Measurements from ENCODE around the gene TSC1.
"Not testable (repeated sequence)": the region's sequence is repeated elsewhere in the genome, so short reads cannot be mapped to it uniquely, and the experiment has no call there.

TSC1 gene

DNA sequence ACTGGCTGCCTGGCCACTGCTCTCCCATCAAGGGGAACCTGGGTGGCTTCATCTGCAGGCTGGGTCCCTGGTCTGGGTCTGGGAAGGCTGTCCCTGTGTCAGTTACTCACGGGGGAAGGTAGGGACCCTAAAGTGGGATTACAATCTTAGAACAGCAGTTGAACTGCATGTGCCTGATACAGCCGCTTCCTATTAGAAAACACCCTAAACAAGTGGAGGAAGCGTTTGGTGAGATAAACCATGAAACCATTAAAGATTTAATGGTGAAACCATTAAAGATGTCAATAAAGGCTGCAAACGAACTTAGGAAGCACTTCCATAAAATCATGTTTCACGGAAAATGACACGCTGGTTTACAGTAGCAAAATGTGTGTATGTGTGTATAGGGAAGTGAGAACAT, 31.5 kb upstream of the TSC1 start:
- DNase-seq = no peak

DNA sequence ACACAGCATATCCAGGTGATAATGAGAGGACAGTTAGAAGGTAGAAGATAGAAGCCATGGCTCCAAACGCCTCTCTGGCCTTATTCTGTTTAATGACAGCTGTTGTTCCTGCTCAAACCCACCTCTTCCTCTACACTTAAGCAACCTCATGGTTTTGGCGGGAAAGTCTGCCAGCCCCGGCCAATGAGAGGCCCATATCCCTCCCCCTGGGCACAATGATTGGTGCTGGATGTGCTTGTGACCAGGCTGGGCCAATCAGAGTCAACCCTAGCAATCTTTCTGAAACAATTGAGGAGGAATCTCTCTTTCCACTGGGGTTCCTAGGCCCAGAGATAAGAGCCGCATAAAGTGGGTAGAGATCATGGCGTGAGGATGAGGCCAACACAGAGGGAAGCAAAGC, 29.3 kb upstream of the TSC1 start:
- no peak for DNase-seq

DNA sequence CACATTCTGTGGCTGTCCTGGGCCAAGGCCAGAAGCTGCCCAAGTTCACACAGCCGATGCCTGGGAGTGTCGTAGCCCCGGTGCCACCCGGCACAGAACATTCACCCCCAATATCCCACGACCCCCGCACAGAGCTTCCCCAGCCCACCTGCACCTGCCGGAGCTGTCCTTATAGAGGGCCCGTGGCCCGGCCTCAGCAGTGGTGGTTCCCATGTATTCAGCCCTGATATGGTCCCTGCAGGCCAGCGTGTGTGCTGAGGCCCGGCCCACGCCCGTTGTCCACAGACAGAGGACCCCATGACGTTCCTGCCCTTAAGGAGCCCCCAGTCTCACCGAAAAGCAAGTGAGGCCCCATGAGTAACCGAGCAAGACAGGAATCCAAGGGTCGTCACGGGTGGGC, 28.8 kb upstream of the TSC1 start:
- no peak for DNase-seq

DNA sequence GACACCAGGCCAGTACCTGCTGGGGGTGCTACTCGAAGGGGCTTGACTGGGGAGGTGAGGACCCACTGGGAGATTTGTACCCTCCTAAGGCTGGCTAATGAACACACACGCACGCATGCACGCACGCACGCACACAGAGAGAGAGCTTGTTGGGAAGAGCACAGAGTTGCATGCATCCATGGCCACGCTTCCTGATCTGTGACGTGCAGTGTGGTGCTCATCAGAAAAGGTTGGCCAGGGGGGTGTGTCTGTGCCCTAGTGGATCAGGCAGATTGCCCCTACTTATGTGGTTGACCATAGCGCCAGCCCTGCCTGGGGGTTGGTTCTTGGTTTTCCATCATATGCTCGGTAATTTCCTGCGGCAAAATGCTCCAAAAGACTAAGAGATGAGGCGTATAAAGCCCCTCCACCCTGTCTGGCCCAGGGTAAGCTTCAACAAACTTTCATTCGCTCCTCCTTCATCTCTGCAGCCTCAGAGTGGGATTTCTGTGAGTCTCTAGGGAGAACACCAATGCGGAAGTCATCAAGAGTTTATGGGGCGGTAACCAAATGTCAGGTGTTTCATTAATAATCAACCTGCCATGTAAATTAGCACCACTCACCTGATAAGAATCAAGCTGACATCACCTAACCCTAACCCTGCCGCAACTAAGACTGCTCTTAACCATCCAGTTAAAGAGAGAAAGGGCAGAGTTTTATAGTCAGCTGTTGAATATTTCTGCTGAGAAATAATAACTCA, 26.1 kb upstream of the TSC1 start:
- DNase-seq = no peak

DNA sequence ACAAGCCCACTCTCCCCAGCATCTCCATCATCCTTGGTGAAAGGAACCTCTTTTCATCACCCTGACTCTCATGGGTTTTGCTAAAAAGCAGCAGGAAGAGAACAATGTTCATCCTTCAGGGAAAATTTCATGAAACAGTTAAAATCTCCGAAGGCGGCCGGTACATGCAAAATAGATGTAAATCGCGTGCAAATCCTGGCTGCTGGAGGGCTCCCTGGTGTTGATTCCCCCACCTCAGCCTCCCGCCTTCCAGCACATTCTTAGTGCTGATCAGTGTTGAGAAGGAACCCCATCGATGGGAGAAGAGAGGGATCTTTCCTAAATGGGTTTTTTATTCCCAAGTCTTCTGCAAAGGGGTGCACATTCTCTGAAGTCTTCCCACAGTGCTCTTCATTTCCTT, 25.4 kb upstream of the TSC1 start:
- no peak for DNase-seq

DNA sequence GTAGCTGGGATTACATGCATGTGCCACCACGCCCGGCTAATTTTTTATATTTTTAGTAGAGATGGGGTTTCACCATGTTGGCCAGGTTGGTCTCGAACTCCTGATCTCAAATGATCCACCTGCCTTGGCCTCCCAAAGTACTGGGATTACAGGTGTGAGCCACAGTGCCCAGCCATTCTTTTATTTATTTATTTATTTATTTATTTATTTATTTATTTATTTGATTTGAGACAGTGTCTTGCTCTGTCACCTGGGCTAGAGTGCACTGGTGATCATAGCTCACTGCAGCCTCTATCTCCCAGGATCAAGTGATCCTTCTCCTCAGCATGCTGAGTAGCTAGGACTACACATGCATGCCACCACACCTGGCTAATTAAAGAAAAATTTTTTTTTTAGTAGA, 23.5 kb upstream of the TSC1 start:
- not testable (repeated sequence) for DNase-seq

DNA sequence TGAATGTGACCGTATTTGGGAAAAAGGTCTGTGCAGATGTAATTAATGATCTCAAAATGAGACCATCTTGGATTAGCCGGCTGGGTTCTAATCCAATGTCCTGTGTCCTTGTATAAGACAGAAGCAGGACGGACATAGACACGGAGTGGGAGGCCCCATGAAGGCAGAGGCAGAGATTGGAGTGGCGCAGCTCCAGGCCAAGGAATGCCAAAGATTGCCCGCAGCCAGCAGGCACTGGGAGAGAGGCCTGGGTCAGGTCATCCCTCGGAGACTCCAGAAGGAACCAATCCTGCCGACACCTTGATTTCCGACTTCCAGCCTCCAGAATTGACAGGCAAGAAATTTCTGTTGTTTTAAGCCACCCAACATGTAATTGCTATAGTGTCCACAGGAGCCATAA, 21.1 kb upstream of the TSC1 start:
- DNase-seq = no peak

DNA sequence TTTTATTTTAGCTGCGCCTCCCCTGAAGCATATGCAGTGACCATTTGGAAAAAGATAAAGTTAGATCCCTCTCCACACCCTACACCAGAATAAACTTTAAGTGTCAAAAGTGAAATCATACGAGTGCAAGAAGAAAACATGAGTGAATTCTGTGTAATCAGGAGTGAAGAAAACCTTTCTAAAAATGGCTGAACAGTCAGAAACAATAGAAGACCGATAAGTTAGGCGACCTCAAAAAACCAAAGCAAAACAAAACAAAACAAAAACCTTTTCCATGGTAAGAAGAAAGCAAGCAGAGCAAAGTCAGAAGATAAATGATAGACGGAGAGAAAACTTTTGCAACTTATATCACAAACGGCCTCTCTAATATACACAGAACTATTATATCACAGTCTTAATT, 16.6 kb upstream of the TSC1 start:
- DNase-seq = no peak

DNA sequence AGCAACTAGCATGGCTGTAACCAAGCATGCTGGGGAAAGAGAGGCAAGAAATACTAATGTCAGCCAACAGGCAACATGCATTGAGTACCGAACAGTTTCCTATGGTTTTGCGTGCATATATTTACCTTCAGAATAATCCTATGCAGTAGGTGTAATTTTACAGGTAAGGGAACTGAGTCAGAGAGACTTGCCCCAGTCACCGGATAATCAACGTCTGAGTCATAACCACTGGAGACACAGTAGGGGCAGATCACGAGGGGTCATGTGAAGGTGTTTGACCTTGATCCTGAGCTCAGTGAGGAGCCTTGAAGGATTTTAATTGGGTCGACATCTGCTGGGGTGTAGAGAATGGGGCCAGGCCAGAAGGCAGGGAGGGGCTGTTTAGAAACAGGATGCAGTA, 13.4 kb upstream of the TSC1 start:
- DNase-seq = no peak

DNA sequence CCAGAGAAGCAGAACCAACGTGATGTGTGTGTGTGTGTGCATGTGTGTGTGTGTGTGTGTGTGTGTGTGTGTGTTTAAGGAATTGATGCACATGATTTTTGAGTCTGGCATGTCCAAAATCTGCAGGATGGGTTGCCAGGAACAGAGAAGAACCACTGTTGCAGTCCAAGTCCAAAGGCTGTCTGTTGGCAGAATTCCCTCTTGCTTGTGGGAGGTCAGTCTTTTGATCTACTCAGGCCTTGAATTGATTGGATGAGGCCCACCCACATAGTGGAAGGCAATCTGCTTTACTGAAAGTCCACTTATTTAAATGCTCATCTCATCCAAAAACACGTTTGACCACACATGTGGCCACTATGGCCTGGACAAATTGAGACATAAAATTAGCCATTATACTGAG, 11.4 kb upstream of the TSC1 start:
- no peak for DNase-seq

DNA sequence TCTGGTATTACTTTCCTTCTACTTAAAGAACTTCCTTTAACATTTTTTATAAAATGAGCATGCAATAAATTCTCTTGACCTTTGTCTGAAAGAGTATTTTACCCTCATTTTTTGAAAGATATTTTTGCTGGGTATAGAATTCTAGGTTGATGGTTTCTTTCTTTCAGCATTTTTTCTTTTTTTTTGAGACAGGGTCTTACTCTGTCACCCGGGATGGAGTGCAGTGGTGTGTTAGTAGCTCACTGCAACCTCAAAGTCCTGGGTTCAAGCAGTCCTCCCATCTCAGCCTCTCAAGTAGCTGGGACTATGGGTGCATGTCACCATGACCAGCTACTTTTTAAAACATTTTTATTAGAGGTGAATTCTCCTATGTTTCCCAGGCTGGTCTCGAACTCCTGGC, 10.7 kb upstream of the TSC1 start:
- DNase-seq = no peak

DNA sequence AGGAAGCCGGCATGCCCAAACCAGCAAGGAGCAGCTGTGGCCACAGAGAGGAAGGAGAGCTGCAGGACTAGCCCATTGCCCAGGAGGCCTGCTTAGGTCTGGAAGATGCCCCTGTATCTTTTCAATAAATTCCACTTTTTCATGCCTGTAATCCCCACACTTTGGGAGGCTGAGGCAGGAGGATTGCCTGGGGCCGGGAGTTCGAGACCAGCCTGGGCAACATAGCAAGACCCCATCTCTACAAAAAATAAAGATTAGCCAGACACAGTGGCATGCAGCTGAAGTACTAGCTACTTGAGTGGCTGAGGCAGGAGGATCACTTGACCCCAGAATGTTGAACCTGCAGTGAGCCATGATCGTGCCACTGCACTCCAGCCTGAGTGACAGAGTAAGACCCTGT, 5.3 kb upstream of the TSC1 start:
- DNase-seq = no peak

DNA sequence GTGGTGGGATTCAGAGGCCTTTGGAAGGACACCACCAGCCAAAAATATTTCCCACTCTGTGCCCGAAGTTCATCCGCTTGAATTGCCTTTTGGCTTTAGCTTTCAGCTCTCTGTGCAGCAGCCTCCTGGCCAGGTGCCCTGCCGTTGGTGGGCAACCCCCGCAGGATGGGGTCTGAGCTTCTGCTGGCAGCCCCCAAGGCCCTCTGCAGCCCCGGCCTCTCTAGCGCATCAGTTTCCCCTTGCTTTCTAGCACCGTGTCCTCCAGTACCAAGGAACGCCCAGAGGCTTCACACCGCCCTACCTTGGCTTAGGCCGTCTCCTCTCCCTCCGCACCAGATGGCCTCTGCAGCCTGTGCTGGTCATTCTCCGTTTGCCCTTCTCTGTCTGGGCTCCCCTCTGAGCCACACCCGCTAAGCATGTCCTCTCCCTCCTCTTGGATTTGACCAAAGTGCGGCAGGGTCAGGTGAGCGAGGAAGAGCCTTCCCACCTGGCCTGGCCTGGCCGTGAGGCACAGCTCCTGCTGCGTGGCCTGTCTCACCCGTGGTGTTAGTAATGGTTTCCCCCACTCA, 4.2 kb upstream of the TSC1 start:
- DNase-seq = no peak

DNA sequence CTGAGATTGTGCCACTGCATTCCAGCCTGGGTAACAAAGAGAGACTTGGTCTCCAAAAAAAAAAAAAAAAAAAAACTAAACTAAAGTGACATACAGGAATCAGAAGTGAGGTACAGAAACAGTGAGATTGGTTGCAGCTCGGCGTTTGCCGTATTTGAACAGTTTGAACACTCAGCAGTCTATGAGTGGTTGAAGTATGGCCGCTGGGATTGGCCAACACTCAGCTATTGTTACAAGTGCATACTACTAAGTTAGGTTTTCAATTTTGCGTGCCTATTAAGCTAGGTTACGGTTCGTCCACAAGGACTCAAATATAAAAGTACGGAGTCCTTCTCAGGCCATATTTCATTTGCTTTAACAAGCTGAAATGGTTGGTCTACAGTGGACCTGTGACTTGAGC, 3.3 kb upstream of the TSC1 start:
- DNase-seq = no peak

DNA sequence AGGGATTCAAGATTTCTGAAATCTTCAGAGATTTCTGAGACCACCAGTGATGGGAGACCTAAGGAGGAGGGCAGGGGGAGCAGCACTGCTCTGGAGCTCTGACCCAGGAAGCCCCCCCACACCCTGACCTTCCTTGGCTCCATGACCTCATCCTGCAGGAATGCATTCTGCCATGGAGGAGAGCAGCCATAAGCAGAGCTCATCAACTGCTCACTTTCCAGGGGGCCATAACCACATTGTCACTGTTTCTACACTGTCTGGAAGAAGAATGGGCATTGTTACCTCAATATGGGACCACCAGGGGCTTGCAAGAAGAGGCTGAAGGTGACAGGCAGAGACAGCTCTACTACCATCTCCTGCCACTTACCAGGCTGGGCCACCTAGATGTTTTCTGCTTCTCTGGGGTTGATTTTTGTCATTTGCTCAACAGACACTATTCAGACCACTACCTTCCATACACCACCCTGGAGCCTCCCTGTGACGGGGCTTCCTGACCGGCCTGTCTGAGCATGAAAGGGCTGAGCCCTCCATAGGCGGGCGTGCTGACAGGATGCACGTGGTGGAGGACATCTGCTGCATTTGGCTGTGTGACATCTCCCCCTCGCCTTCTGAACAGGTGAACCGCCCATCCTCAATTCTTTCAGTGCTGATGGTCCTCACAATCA, 2.3 kb upstream of the TSC1 start:
- DNase-seq = no peak

DNA sequence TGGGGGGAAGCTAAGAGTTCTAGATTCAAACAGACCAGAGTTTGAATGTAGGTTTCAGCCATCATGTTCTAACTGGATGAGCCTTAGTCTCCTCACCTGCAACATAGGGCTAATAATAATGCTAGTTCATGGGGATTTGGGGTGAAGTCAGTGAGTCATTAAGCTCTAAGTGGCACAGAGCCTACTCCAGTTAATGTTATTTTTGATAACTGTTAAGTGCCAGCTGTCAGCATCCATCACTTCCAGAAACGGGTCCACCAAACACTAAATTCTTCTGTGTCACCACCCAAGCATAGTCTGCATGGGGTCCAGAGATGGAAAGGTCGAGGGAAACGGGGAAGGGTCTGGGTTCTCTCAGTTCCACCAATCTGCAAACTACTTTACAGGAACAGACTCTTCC, 1.8 kb upstream of the TSC1 start:
- no peak for DNase-seq

DNA sequence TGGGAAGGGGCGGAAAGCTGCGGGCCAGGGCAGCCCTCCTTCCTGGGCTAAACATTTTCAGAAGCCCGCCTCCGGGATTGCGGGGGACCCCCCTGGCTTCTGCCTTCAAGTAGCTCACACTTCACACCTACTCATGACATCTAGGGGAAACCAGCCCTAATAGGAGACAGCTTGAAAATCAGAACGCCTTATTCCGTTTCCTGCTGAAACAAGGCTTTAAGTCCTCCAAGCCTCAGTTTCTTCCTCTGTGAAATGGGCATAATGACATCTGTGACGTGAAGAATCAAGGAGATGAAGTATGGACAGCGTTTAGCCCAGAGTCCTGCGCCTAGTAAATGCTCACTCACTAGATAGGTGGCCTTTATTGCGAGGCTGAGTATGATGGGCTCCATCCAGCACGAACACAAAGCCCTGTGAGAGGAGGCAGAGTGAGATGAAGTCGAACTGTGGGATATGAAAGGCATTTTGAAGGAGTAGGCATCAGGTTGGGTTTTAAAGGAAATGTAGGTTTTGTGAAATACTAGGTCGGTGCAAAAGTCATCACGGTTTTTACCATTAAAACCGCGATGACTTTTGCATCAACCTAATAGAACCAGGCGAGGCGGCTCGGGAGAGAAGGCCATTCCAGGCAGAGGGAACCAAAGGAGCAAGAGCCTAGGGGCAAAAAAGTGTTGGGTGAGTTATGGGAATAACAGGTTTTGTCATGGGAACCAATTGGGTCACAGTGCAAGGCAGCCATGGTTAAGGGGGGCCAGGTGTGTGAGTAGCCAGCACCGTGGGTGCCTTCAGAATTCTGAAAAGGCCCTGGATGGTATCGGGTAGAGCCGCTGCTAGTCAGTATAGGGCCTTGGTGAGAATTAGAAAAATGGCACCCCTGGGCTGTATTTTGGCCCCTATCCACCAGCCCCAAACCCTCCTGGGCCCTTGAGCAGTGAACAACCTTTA, 1.0 kb upstream of the TSC1 start:
- no peak for DNase-seq

DNA sequence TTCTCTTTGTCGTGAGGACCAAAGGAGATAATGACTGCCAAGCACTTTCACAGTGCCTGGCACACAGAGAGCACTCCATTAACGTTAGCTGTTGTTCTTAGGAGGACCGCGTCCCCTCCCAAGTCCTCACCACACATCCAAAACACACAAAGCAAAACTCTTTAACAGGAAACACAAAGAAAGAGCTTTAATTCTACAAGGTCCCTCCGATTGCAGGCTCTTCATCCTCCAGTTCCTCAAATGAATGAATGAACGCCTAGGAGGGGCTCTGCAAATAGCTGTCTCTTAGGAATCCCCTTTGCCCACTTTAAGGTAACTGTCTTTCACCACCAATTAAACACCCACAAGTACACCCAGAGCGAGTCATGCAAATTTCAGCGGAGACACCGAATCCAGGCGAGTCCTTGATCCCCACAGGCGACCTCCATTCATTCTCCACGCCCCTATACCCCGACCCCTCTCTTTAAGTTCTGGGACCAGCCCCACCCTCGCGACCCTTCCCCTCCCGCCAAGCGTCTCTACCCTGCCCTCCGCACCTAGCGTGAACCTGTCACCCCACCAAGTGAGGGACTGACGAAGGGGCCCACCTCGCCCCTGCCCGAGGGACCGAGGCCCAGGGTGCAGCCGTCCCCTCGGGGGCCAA, 644 bp downstream of the TSC1 start:
- no peak for DNase-seq

DNA sequence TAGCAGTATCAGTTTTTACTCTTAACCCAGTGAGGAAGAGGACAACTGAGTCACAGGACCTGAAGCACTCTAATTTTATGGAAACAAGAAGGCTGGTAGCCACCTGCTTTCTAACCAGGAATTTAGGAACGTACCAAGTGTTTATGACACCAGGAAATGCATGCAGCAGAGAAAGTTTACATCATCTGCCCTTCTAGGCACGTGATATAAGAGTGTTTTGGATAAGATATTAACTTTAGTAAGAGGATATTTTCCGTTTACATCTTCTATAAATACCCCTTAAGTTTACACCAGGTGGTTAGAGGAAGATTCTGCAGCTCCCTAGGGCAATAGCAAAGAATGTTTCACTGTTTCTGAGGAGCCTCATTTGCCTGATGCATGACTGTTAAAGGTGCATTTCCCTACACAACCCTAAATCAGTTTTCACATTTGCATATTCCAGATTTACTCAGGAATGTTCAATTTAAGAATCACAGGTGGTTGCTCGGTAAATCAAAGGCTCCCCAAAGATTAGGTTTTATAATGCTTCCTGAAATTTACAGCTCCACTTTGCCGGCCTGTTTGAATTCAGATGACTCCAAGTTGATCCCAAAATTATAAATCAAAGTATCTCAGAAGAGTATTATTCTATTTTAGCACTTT, 1.8 kb downstream of the TSC1 start:
- no peak for DNase-seq

DNA sequence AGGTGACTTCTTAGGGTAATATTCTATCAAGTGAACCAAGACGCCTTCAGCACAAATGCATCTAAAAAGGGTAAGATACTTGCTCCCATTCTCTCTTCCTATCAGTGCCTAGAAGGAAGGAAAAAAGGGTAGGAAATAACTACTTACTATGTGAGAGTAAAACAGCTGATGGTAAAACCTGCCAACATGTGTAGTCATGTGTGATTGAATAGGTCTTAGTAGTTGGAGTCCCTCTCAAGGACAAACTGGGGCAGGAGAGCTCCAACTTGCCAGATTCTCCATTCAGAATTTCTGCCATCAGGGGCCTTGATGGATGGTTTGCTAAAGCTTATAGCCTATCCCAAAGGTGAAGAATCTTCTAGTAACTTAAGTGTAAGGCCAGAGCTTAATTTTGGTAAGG, 5.2 kb downstream of the TSC1 start:
- DNase-seq = no peak

DNA sequence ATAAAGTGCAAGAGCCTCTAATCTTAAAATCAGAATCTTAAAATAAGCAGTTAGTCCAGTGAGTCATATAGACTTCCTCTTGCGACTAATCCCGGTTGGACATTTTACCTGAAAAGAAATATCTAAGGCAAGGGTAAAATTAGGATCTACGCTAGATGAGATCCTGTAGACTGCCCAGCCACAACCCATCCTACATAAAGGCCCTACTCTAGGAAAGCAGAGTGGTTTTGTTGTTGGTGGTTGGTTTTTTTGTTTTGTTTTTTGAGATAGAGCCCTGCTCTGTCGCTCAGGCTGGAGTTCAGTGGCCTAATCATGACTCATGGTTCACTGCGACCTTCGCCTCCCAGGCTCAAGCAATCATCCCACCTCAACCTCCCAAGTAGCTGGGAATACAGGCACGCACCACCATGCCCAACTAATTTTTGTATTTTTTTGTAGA, 6.9 kb downstream of the TSC1 start:
- DNase-seq = no peak

DNA sequence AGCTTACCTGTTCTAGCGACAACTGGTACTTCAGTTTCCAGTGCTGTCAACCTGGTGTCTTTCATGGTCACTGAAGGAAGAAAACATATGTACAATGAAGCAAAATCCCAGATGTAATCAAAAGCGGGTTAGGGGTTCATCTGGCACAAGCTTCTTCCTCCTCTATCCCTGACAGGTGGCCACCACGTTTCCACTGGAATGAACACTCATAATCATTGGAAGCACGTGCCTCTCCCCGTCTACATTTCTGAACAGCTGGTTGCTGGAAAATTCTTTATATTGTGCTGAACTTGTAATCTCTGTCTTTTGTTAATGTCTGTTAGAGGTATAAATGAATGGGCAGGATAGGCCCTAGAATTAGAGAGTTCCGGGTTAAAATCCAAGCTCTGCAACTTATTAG, 9.4 kb downstream of the TSC1 start:
- DNase-seq = no peak

All from T-helper 9 cell (primary cell).